Measurements from ENCODE around the gene FAM3B.
"Not testable (repeated sequence)": the region's sequence is repeated elsewhere in the genome, so short reads cannot be mapped to it uniquely, and the experiment has no call there.

The FAM3B gene

DNA sequence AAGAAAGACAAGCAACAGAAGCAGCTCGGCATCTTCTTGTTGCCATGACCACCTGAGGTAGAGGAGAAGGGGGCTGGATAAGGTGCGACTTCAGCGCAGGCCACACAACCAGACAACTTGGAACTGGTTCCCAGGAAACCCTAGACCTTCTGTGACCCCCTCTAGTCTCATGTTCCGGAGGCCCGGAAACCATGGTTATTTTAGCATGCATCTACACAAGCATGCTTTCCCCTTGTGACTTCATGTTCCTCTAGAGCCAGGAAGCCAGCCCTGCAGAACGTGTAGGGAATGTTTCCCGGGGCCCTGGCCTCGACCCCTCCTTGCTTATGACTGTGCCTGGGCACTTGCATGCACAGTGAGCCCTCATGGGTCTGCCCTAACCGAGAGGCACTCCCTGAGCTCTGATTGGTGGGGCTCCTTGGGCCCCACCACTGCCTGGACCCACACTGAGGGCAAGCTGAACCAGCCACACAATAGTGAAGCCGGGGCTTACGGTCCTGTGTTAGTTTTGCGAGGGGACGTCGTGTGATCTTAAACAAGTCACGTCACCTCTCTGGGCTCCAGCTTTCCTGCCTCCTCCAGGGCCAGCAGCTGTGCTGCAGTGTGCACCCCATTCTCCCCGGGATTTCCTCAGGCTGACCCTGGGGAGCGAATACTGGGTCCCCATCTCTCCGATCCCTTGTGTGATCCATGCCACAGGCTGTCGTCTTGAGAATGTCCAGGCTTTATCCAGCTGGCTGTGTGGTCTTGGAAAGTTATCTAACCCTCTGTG is 33.2 kb downstream of the FAM3B start:
- in situ Hi-C loops (cut with HindIII; ENCODE audit: low sequenced_read_pairs), result no loop called here

DNA sequence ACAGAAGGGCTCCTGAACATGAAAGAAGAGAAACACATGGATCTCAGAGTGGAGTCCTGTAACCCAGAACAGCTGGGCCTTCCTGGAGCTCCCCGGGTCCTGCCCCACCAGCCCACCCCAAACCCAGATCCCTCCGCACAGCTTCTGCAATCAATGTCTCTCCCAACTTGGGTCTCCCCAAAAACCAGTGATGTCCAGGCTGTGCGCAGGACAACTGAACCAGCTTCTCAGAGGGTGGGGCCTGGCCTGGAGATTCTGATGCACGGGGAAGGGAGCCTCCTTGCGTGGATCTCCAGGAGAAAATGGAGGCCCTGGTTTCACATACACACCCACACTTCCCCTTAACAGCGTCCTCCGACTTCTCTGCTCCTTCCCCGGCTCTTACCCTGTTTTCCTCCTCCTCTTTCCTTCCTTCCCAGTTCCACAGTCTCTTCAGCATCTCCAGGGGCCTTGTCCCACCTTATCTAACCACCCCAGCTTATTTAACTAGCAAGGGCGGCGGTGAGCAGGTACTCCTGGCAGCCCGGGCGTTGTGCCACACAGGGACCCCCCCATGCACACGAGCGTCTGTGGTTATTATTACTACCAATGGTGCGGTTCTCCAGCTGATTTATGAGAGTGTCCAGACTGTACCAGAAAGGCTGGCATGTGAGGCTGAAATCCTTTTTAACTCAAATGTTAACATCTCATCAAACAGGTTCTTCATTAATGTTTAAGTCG is 34.0 kb downstream of the FAM3B start:
- in situ Hi-C loops (cut with HindIII; ENCODE audit: low sequenced_read_pairs), result no loop called here

DNA sequence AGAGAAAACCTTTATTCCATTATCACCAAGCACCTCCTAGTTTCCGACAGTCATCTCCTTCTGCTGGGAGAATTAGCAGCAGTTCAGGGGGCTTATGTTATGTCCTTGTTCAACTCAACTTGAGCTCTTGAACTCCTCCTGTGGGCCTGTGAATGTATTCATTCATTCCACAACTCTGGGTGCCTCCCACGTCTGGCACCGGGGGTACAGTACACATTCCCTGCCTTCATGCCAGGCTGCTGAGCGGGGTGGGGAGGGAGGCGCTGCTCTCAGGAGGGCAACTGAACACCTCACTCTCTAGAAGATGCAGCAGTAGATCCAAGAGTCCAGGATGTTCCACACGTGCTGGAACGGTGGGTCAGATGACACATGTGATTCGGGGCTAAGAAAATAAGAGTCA is 40.9 kb downstream of the FAM3B start:
- in situ Hi-C loops (cut with HindIII; ENCODE audit: low sequenced_read_pairs), result no loop called here

- in situ Hi-C loops (cut with HindIII; ENCODE audit: low sequenced_read_pairs), result no loop called here
Observed at GRCh38 chr21:41358193-41359166, 41.9 kb downstream of the FAM3B start.

DNA sequence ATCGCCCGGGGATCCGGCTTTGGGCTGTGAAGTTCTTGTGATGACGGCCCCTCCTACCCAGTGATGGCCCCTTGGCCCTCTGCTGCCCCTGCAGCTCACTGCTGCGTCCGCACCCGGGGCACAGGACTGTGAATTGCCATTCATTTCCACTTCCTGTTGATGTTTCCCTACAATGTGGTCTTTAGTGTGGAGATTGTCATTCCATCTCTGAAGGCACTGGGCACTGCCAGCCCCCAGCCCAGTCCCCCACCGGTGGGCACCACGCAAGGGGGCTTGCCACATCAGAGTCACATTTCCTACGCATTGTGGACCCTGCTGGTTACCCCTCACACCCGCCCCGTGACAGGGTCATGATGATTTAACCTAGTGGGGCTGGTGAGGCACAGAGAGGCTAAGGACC is 42.7 kb downstream of the FAM3B start:
- in situ Hi-C loops (cut with HindIII; ENCODE audit: low sequenced_read_pairs), result no loop called here

- in situ Hi-C loops (cut with HindIII; ENCODE audit: low sequenced_read_pairs), result not testable (repeated sequence)
Observed at GRCh38 chr21:41359754-41360071, 43.1 kb downstream of the FAM3B start.

GRCh38 chr21:41360072-41360821 is 43.6 kb downstream of the FAM3B start:
- in situ Hi-C loops (cut with HindIII; ENCODE audit: low sequenced_read_pairs), result no loop called here

- in situ Hi-C loops (cut with HindIII; ENCODE audit: low sequenced_read_pairs), result no loop called here
Observed at GRCh38 chr21:41361053-41361785, 44.6 kb downstream of the FAM3B start.

DNA sequence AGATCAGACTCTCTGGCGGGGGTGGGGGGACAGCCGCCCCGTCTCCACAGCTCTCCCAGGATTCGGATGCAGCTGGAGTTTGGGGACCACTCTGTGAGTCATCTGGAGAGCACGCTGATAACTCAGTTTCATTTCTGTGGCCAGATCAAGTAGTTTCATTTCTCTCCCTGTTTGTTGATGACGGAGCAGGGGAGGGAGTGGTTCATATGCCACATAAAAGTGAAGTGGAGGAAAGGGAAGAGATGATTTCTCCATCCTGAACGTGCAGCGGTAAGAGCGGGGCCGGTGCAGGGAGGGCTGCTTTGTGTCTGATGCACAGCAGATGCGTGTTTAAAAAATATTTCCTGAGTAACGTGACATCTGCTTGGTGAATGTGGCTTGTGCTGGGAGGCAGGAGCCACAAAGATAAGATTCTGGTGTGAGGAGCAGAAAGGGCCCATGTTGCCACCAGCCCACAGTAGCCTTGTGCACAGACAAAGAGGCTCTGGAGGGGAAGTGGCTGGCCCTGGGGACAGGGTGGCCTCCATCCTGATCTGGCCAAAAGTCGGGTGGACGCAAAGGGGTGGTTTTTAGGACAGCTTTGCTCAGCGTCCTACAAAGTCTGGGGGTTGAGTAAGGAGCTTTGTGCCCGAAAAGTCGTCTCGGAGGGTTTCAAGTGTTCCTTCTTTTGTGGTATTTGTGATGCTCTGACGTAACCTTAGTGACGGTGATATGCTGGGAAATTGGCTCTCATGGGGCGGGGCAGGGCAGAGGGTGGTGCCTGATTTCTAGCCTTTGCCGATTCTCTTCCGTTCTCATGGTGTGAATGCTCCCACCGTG is 45.4 kb downstream of the FAM3B start, which contains the start of gene MX2:
MX2 (plus strand) TSS at position 242 of the 819 bp plus-strand sequence. CDS start 14,880 bp downstream, outside the sequence.
- in situ Hi-C loops (cut with HindIII; ENCODE audit: low sequenced_read_pairs), result no loop called here

DNA sequence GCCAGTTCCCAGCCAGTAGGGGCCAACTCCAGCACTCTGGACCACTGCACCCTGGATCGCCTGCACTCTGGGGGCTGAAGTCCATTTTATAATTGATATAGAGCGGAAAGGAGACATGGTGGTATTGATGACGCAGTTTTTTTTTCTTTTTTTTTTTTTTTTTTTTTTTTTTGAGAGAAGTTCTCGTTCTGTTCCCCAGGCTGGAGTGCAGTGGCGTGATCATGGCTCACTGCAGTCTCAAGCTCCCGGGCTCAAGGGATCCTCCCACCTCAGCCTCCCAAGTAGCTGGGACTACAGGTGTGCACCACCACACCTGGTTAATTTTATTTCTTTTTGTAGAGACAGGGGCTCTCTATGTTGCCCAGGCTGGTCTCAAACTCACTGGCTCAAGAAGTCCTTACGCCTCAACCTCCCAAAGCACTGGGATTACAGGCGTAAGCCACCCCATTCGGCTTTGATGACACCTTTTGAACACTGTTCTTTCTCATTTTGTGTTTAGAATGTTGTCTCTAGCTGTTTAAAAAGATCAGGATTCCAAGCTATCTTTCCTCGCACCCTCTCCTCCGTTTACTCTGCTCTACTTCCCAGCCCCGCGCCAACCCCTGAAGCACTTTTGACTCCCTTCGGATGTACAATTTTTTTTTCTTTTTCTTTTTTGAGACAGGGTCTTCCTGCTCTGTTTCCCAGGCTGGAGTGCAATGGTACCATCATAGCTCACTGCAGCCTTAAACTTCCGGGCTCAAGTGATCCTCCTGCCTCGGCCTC is 46.2 kb downstream of the FAM3B start:
- in situ Hi-C loops (cut with HindIII; ENCODE audit: low sequenced_read_pairs), result no loop called here

GRCh38 chr21:41363370-41364270 is 47.0 kb downstream of the FAM3B start:
- in situ Hi-C loops (cut with HindIII; ENCODE audit: low sequenced_read_pairs), result no loop called here

DNA sequence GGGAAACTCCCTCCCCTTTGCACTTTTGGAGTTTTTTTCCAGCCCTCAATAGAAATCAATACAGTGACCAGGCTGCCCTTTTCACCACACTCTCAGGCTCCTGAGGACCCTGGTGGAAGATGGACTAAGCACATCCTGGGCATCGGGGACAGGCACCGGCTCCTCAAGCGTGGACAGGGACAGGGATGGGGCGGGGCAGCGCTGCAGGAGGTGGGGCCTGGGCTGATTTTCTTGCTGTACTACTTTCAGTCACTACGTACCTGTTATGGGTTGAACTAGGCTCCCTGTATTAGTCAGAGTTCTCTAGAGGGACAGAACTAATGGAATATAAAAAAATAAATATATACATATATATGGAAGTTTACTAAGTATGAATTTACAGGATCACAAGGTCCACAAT is 47.7 kb downstream of the FAM3B start:
- in situ Hi-C loops (cut with HindIII; ENCODE audit: low sequenced_read_pairs), result no loop called here

- in situ Hi-C loops (cut with HindIII; ENCODE audit: low sequenced_read_pairs), result no loop called here
Observed at GRCh38 chr21:41365377-41366107, 48.9 kb downstream of the FAM3B start.

GRCh38 chr21:41366522-41367151 is 50.0 kb downstream of the FAM3B start:
- in situ Hi-C loops (cut with HindIII; ENCODE audit: low sequenced_read_pairs), result no loop called here

DNA sequence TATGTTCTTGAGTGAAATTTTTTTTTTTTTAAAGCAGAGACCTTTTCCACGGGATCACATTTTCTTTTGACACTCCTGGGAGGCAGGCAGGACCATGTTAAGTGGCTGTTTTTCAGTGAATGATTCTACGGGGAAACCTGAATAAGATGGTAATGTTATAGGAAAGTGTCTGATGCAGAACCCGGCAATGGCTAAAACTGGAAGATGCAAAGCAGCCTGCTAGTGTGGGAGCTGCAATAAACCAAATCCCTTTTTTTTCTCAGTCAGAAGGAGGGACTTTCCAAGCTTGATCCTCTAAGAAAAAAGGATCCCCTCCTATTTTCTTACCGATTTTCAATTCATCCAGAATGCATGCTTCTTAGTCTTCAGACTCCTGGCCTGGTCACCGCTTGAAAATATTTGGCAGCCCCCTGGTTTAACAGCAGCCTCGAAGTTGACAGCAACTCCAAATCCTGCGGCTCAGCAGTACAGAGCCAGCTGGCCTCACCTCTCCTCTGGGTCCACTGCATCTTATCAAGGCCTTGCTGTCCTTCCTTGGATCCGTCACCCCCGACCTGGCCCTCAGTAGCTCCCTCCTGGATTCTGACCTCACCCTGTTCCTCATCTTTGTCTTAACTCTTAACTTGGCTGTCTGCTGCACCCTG is 50.8 kb downstream of the FAM3B start:
- in situ Hi-C loops (cut with HindIII; ENCODE audit: low sequenced_read_pairs), result no loop called here
